ENCODE data around the gene CCDC154.

GRCh38 chr16:1439058-1439698 lies 5.2 kb downstream of the CCDC154 start:
- TF ChIP-seq CTCF (IDR thresholded peaks at IDR 0.05) (no peak), POLR2A (IDR thresholded peaks at IDR 0.05) (no peak), POLR2AphosphoS5 (IDR thresholded peaks at IDR 0.05) (no peak)
